ENCODE results near the gene C16orf74.

The C16orf74 gene

DNA sequence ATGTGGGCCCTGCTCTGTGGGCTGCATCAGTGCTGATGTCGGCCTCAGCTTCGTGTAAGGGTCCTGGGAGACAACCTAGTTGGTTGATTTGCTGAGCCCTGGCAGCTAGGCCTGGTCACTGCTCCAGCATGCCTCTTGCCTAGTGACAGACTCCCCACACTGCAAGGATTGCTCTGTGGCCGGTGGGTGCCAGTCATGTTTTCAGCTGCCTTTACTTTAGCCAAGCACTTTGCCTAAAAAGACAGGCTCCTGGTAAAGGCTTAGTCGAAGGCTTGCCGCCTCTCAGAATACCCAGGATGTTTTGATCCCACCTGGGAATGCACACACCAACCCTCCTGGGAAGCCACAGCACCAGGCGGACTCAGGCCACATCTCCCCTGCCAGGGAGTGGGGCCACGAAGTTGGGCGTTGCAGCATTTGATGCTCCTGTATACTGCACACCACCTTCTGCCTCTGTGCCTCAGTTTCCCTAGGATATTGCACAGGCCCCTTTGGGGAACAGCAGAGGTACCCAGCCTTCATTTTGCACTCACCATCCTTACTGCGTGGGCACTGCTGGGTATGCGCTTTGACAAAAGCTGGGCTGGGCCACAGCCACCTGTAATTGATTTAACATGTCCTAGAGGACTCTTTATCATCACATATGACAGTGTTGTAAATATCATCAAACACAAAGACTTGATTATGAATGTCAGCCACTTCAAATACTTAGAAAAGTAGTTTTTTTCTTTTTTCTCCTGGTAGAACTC, 82.0 kb downstream of the C16orf74 start:
- no peak overlapping the region for H3K4me3 ChIP-seq (ENCODE audit: low read depth, low read length)
- DNase-seq (ENCODE audit: low read depth): no peak
- TF ChIP-seq POLR2A (IDR thresholded peaks at IDR 0.05; ENCODE audit: extremely low read depth, insufficient read length) (no peak), MAX (IDR thresholded peaks at IDR 0.05; ENCODE audit: low read depth, low read length) (no peak), CTCF (IDR thresholded peaks at IDR 0.05; ENCODE audit: low read depth, low read length) (no peak), MYC (IDR thresholded peaks at IDR 0.05; ENCODE audit: low read depth, low read length) (no peak)

GRCh38 chr16:85667841-85668413, 83.0 kb downstream of the C16orf74 start:
- TF ChIP-seq POLR2A (IDR thresholded peaks at IDR 0.05; ENCODE audit: extremely low read depth, insufficient read length): no peak
- no peak for TF ChIP-seq MYC (IDR thresholded peaks at IDR 0.05; ENCODE audit: low read depth, low read length)
- TF ChIP-seq CTCF (IDR thresholded peaks at IDR 0.05; ENCODE audit: low read depth, low read length): no peak
- no peak for TF ChIP-seq MAX (IDR thresholded peaks at IDR 0.05; ENCODE audit: low read depth, low read length)
- peak; percentile 35 for DNase-seq (ENCODE audit: low read depth)
- H3K4me3 ChIP-seq (ENCODE audit: low read depth, low read length): no peak overlapping the region

GRCh38 chr16:85667261-85667660, 83.6 kb downstream of the C16orf74 start:
- DNase-seq (ENCODE audit: low read depth): no peak
- TF ChIP-seq MYC (IDR thresholded peaks at IDR 0.05; ENCODE audit: low read depth, low read length) (no peak), POLR2A (IDR thresholded peaks at IDR 0.05; ENCODE audit: extremely low read depth, insufficient read length) (no peak), CTCF (IDR thresholded peaks at IDR 0.05; ENCODE audit: low read depth, low read length) (no peak), MAX (IDR thresholded peaks at IDR 0.05; ENCODE audit: low read depth, low read length) (no peak)
- H3K4me3 ChIP-seq (ENCODE audit: low read depth, low read length): no peak overlapping the region

- no peak overlapping the region for H3K4me3 ChIP-seq (ENCODE audit: low read depth, low read length)
- no peak for TF ChIP-seq CTCF (IDR thresholded peaks at IDR 0.05; ENCODE audit: low read depth, low read length)
- TF ChIP-seq MYC (IDR thresholded peaks at IDR 0.05; ENCODE audit: low read depth, low read length): no peak
- no peak for TF ChIP-seq POLR2A (IDR thresholded peaks at IDR 0.05; ENCODE audit: extremely low read depth, insufficient read length)
- TF ChIP-seq MAX (IDR thresholded peaks at IDR 0.05; ENCODE audit: low read depth, low read length): no peak
- no peak for DNase-seq (ENCODE audit: low read depth)
Observed at GRCh38 chr16:85665929-85666328, 85.0 kb downstream of the C16orf74 start.

DNA sequence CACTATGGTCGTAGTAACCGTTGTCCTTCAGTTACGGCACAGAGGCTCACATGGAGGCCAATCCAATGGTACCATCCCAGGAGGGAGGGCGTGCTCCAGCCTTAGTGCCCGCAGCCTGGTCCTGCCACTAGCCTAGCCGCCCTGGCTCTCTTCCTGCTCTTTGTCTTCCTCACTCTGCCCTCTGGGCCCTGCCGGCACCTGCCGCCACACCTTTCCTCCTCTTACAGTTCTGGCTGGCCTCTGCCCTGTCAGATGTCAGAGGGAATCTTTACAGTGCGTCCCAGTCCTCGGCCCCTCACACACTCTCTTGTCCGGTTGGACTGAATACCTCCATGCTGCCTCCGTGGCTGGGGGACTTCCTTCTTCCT, 85.5 kb downstream of the C16orf74 start:
- no peak overlapping the region for H3K4me3 ChIP-seq (ENCODE audit: low read depth, low read length)
- TF ChIP-seq CTCF (IDR thresholded peaks at IDR 0.05; ENCODE audit: low read depth, low read length) (no peak), POLR2A (IDR thresholded peaks at IDR 0.05; ENCODE audit: extremely low read depth, insufficient read length) (no peak), MYC (IDR thresholded peaks at IDR 0.05; ENCODE audit: low read depth, low read length) (no peak), MAX (IDR thresholded peaks at IDR 0.05; ENCODE audit: low read depth, low read length) (no peak)
- DNase-seq (ENCODE audit: low read depth): no peak

Data from NB4 (cell line).